Panc1 (cell line): Measurements from ENCODE around the gene MEP1B. TPM values are rescaled to one million over a fixed set of nuclear protein-coding genes. Genes with fewer than 3 reads are reported as not detected.

Experiments
- ATAC-seq: fragments of 200-7000 bp; cut with Tn5 transposase; 2 replicates; pipeline ENCODE4 v1.9.1; 2020; ENCODE audit warnings: mild to moderate bottlenecking, moderate library complexity
- BruUV-seq: library from RNA; stranded (reverse); fragments of 400-500 nt; replicated peaks from 2 replicates; lab custom pipeline; 2021; lab: Mats Ljungman, UMichigan
- CTCF ChIA-PET: fragments of 300-600 bp; sonication (Branson Sonifier 250); formaldehyde crosslinking; loops from one replicate; lab custom pipeline; 2022; ENCODE audit warnings: antibody characterized with exemption; lab: Charles Lee
- POLR2A ChIA-PET: fragments of 300-600 bp; sonication (Branson Sonifier 250); formaldehyde crosslinking; loops from one replicate; lab custom pipeline; 2022; ENCODE audit warnings: antibody characterized with exemption; lab: Charles Lee
- DNase-seq: peaks from one replicate; pipeline ENCODE4 v3.0.0-alpha.2; 2010; ENCODE audit warnings: low read depth, low spot score
- H3K27ac ChIP-seq: 2 replicates; pipeline ENCODE4 v1.5.1; 2011; ENCODE audit warnings: mild to moderate bottlenecking, low read length, inconsistent platforms
- H3K27me3 ChIP-seq: fragments of 200-500 bp; sonication (Bioruptor generic); 2 replicates; pipeline ENCODE4 v1.6.0; 2014; ENCODE audit warnings: low read length, inconsistent platforms; ENCODE audit not compliant: control insufficient read depth, insufficient read depth
- H3K36me3 ChIP-seq: fragments of 200-500 bp; sonication (Bioruptor generic); 2 replicates; pipeline ENCODE4 v1.5.1; 2014; ENCODE audit warnings: inconsistent platforms, mild to moderate bottlenecking, low read length, moderate library complexity; ENCODE audit not compliant: control insufficient read depth, insufficient read depth
- H3K4me1 ChIP-seq: 2 replicates; pipeline ENCODE4 v1.5.1; 2011; ENCODE audit warnings: inconsistent platforms, mild to moderate bottlenecking, low read length, moderate library complexity; ENCODE audit not compliant: control insufficient read depth, insufficient read depth
- H3K4me3 ChIP-seq, 2 experiments: 2 replicates each; pipeline ENCODE4 v1.5.1; 2011 to 2012; ENCODE audit warnings: low read depth in 2 of 2, low read length in 2 of 2, mild to moderate bottlenecking in 2 of 2, inconsistent platforms in 1 of 2, moderate library complexity in 1 of 2
- H3K9me3 ChIP-seq: fragments of 200-500 bp; sonication (Bioruptor generic); 2 replicates; pipeline ENCODE4 v1.5.1; 2014; ENCODE audit warnings: low read depth, mild to moderate bottlenecking, inconsistent platforms, low read length, moderate library complexity; ENCODE audit not compliant: control insufficient read depth, insufficient read depth
- POLR2AphosphoS5 ChIP-seq: IDR thresholded peaks from 2 replicates; pipeline ENCODE4 v1.6.1; 2012; ENCODE audit warnings: mild to moderate bottlenecking, low read depth, low read length, moderate library complexity
- REST ChIP-seq, 2 experiments: IDR thresholded peaks; 2 replicates each; pipeline ENCODE4 v1.6.1; 2011 to 2012; ENCODE audit warnings: low read depth in 2 of 2, control low read depth in 1 of 2, low read length in 1 of 2, mild to moderate bottlenecking in 1 of 2, moderate library complexity in 1 of 2; ENCODE audit not compliant: insufficient read depth in 1 of 2
- SIN3A ChIP-seq: IDR thresholded peaks from 2 replicates; pipeline ENCODE4 v1.6.1; 2012; ENCODE audit warnings: low read depth, mild to moderate bottlenecking, low read length, moderate library complexity, borderline replicate concordance; ENCODE audit not compliant: insufficient read depth
- TCF7L2 ChIP-seq: IDR thresholded peaks from 2 replicates; pipeline ENCODE4 v1.6.1; 2011; ENCODE audit warnings: mild to moderate bottlenecking, low read depth, low read length, inconsistent platforms
- in situ Hi-C: cut with HindIII; loops from 2 replicates; pipeline ENCODE4 v1.10.0; 2016; ENCODE audit warnings: low sequenced_read_pairs, low pct_unique_long_range_greater_than_20kb
- intact Hi-C: fragments of 100-400 bp; cut with micrococcal nuclease; formaldehyde crosslinking; loops from one replicate; pipeline ENCODE4 v1.10.0; 2022; ENCODE audit not compliant: unreplicated experiment
- total RNA-seq: library from RNA; stranded (reverse); gene quantifications from one replicate; pipeline ENCODE4 v1.2.1, GENCODE V29; 2021; ENCODE audit not compliant: unreplicated experiment
- TF ChIP-seq, protein P1 (sequence below): fragments of 450-650 bp; IDR thresholded peaks from 2 replicates; pipeline ENCODE4 v1.5.1; 2017; ENCODE audit warnings: mild to moderate bottlenecking

The MEP1B gene
- total RNA-seq, 1 experiment from 2014 or later, result 0.28 TPM

DNA sequence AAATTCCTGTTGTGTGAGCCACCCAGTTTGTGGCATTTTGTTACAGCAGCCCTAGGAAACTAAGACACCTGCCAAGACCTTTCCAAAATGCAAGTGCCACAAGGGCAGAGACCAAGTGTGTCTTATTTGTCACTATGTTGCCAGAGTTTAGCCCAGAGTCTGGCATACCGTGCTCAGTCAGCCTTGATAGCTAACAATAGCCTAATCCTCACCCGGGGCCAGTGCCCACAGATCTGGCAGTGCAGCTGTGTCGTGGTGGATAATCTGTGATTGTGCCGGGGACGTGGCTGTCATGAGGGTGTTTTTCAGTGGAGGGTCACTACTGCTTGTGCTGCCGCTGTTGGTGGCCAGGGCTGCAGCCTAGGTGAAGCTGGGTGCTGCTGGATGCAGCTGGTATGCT, 53.5 kb downstream of the MEP1B start:
- no peaks in the 10 kb centered on the region for H3K9me3 ChIP-seq
- no peak overlapping the region for H3K4me3 ChIP-seq
- BruUV-seq, result no TSS peak
- no peaks in the 10 kb centered on the region; the same call in 1 of the 2 replicates for H3K27me3 ChIP-seq
- CTCF ChIA-PET, result no interaction called here
- intact Hi-C loops (no loop called here), in situ Hi-C loops (no loop called here)
- TF ChIP-seq SIN3A, result no peak
- TF ChIP-seq, protein P1, sequence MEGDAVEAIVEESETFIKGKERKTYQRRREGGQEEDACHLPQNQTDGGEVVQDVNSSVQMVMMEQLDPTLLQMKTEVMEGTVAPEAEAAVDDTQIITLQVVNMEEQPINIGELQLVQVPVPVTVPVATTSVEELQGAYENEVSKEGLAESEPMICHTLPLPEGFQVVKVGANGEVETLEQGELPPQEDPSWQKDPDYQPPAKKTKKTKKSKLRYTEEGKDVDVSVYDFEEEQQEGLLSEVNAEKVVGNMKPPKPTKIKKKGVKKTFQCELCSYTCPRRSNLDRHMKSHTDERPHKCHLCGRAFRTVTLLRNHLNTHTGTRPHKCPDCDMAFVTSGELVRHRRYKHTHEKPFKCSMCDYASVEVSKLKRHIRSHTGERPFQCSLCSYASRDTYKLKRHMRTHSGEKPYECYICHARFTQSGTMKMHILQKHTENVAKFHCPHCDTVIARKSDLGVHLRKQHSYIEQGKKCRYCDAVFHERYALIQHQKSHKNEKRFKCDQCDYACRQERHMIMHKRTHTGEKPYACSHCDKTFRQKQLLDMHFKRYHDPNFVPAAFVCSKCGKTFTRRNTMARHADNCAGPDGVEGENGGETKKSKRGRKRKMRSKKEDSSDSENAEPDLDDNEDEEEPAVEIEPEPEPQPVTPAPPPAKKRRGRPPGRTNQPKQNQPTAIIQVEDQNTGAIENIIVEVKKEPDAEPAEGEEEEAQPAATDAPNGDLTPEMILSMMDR, result no peak
- TF ChIP-seq POLR2AphosphoS5, result no peak
- no peak for TF ChIP-seq REST (IDR thresholded peaks at IDR 0.05; ENCODE audit: insufficient read depth in 1 of 2, low read depth in 2 of 2, low read length in 1 of 2)
- no peak for TF ChIP-seq TCF7L2
- ATAC-seq (no peak), DNase-seq (no peak)
- H3K36me3 ChIP-seq, result no peaks in the 10 kb centered on the region
- no peak overlapping the region for H3K27ac ChIP-seq
- H3K4me1 ChIP-seq, result no peaks in the 10 kb centered on the region
- POLR2A ChIA-PET, result no interaction called here

DNA sequence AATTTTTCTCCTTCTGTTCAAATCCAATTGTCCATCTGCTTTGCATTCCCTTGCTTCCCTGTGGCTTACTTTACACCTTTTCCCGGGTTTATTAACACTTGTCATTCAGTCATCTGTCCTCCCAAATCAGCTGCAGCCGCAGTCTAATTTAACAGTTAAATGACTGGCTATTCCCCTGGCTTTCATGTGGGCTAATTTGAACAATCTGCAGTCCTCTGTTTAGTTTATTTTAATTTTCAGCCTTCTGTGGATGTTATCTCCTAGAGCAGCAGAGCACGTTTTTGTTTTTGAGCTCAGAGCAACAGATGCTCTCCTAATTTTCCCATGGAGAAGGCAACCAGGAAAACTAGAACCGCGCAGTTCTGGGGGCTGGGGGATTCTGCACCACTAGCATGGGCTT, 55.0 kb downstream of the MEP1B start:
- DNase-seq (no peak), ATAC-seq (no peak)
- no peaks in the 10 kb centered on the region for H3K9me3 ChIP-seq
- H3K36me3 ChIP-seq, result no peaks in the 10 kb centered on the region
- no peaks in the 10 kb centered on the region; the same call in 1 of the 2 replicates for H3K27me3 ChIP-seq
- BruUV-seq, result no TSS peak
- in situ Hi-C loops, result no loop called here
- TF ChIP-seq TCF7L2 (no peak), SIN3A (no peak), REST (IDR thresholded peaks at IDR 0.05; ENCODE audit: insufficient read depth in 1 of 2, low read depth in 2 of 2, low read length in 1 of 2) (no peak), POLR2AphosphoS5 (no peak)
- TF ChIP-seq, protein P1, result no peak
- no peak overlapping the region for H3K27ac ChIP-seq
- H3K4me1 ChIP-seq, result no peaks in the 10 kb centered on the region
- ChIA-PET CTCF (no interaction called here), POLR2A (no interaction called here)
- intact Hi-C loops, result no loop called here
- no peak overlapping the region for H3K4me3 ChIP-seq
